HG02981 (cell line): ENCODE measurements around the gene INS.

Experiments
- ATAC-seq: cut with Tn5 transposase; IDR thresholded peaks from one replicate; pipeline ENCODE4 v1.9.1; 2021; ENCODE audit warnings: mild to moderate bottlenecking, moderate library complexity; ENCODE audit not compliant: unreplicated experiment

The INS gene

GRCh38 chr11:2122222-2122906 is 38.6 kb downstream of the INS start:
- no peak for ATAC-seq

GRCh38 chr11:2121227-2122130 is 39.5 kb downstream of the INS start:
- no peak for ATAC-seq

DNA sequence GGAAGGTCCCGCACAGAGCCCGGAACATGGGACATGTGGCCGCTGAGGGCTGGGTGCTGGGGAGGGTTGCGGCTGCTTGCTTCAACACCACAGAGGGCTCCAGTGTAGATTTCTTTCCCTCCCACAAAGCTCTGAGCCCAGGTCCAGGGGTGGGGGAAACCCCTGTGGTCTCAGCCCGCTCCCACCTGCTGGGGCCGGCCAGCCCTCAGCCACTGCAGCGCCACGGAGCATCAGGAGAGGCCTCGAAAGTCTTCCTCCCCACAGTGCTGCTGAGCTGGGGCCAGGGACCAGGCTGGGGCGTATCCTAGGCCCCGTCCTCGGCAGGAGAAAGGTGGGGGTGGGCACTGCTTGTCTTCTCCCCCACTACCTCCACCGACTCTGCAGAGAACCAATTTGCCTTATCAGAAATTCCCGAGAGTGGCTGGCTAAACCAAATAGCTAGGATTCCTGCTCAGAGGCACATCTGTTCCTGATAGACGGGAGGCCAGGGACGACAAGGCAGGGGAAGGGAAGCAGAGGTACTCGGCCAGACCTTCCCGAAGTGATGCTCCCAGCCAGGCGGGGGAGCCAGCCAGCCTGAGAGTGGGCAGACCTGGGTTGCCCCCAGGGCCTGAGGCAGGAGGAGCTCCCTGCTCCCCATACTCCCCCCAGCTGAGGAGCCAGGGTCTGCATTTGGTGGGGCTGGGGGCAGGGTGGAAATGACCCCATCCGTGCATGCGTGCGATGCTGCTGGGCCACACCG is 40.5 kb downstream of the INS start:
- no peak for ATAC-seq

GRCh38 chr11:2118677-2119076 is 42.3 kb downstream of the INS start:
- ATAC-seq, result no peak

GRCh38 chr11:2116680-2117079 is 44.3 kb downstream of the INS start:
- no peak for ATAC-seq

GRCh38 chr11:2115308-2115707 is 45.7 kb downstream of the INS start:
- no peak for ATAC-seq

DNA sequence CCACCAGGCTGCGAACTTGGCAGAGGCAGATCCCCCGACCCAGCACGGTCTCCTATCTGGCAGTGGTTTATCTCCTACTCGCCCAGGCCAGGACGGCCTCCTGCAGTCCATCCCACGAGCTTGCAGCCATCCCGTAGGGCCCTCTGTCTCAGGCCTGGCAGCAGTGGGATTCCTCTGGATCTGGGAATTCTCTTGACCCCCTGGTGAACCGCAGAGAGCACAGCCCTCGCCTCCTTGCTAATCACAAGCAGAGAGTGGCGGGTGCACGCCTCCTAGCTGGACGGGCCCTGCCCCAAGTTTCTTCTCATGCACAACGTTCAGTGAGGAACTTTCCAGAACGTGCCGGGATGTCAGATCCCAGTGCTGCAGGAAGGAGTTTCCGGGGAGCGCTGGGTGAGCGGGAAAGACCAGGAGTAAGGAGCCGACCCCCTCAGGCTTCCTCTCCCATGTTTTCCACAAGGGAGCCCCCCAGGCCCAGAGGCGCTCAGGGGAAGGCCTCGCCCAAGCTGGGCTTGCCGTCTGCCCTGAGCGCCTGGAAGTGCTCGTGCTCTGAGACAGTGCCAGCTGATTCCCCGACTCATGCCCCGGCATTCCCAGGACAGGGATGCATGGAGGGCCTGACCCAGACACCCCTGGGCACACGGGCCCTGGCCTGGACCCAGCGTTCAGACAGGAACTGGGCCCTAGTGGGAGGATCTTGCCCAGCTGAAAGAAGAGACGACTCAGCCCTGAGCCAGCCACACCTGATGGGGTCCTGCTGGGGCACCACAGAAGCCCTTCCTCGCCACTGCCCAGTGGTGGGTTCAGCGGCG is 46.4 kb downstream of the INS start:
- ATAC-seq, result no peak

- ATAC-seq, result no peak
Measured at GRCh38 chr11:2113776-2114175, 47.2 kb downstream of the INS start.

DNA sequence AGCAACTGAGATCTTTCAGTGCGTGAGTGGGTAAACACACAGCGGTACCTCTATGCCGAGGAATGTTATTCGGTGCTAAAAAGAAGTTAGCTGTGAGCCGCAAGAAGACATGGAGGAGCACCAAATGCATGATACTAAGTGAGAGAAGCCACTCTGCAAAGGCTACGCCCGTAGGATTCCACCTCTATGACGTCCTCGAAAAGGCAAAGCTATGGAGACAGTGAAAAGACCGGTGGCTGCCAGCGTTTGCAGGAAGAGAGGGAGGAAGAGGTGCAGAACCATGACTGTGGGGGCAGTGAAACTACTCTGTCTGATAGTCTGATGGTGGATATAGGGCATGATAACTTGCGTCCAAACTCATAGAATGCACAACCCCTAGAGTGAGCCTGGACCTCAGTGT is 50.5 kb downstream of the INS start:
- no peak for ATAC-seq
